ENCODE data around the gene AGFG1. TPM values are rescaled to one million over a fixed set of nuclear protein-coding genes. Genes with fewer than 3 reads are reported as not detected.

AGFG1 gene
- total RNA-seq, 1 experiment from 2014 or later: 109 TPM

DNA sequence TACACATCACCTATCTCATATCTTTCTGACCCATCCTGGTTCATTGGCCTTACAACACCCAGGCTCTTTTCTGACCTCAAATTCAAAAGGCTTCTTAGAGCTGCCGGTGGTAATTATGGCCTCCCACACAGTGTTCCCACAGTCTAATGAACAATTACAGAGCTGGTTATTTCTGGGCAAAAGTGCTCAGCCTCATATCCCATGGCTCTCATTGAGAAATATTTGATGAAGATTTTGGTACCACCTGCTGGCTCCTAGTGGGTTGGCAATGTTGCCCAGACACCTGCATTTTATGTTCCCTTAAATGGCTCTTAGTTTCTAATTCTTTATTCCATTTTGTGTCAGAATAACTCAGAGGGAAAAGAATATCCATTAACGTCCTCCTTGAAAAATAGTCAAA, 106.7 kb downstream of the AGFG1 start:
- Histone ChIP-seq H3K23me2 (ENCODE audit: insufficient read length, low read depth, low read length, poor library complexity, severe bottlenecking) (no peaks in the 10 kb centered on the region), H3K79me1 (ENCODE audit: insufficient read depth, low read depth, low read length, poor library complexity, severe bottlenecking) (no peaks in the 10 kb centered on the region), H3T11ph (ENCODE audit: low read length) (no peak overlapping the region), H4K91ac (ENCODE audit: insufficient read length, low read depth, low read length) (no peak overlapping the region), H3K9ac (ENCODE audit: extremely low read depth, insufficient read length, low read length) (no peak overlapping the region), H3K18ac (ENCODE audit: insufficient read length, low read depth, low read length) (no peak overlapping the region), H3K23ac (ENCODE audit: insufficient read length, low read depth, low read length) (no peak overlapping the region), H4K20me1 (ENCODE audit: control insufficient read depth, insufficient read depth, insufficient read length) (no peaks in the 10 kb centered on the region), H3K79me2 (ENCODE audit: insufficient read depth, low read length) (no peaks in the 10 kb centered on the region), H3K4me2 (ENCODE audit: insufficient read depth, insufficient read length, low read length) (no peak overlapping the region), H3K27ac (ENCODE audit: insufficient read length, low read depth, low read length) (no peak overlapping the region), H2AK5ac (ENCODE audit: insufficient read length, low read length) (no peak overlapping the region), H3K4me1 (ENCODE audit: insufficient read depth, low read length) (no peaks in the 10 kb centered on the region), H4K8ac (replicated peaks; ENCODE audit: insufficient read length, low read depth, low read length) (no peak overlapping the region), H3K9me3 (ENCODE audit: control insufficient read depth, low read depth, low read length) (peaks cover 4% of the 10 kb centered on the region), H2BK120ac (ENCODE audit: low read depth, low read length, poor library complexity, severe bottlenecking) (no peak overlapping the region), H3K4ac (ENCODE audit: low read depth, low read length) (no peak overlapping the region), H3K56ac (ENCODE audit: insufficient read length, low read depth, low read length) (no peak overlapping the region), H2BK5ac (ENCODE audit: insufficient read length, low read length) (no peak overlapping the region), H2BK12ac (ENCODE audit: insufficient read length, low read depth, low read length) (no peak overlapping the region), H2BK20ac (ENCODE audit: low read depth, low read length, poor library complexity, severe bottlenecking) (peak overlapping the region; percentile 34), H2BK15ac (ENCODE audit: low read depth, low read length) (no peak overlapping the region), H4K5ac (ENCODE audit: insufficient read length, low read depth, low read length) (no peak overlapping the region), H3K14ac (ENCODE audit: insufficient read depth, low read length) (no peak overlapping the region), H2AFZ (ENCODE audit: low read length) (no peak overlapping the region), H3K27me3 (ENCODE audit: insufficient read depth, low read length) (no peaks in the 10 kb centered on the region)
- Mint-ChIP-seq H3K27ac (no peak overlapping the region), H3K9me3 (peaks cover 15 to 17% of the 10 kb centered on the region in 2 experiments), H3K27me3 (ENCODE audit: low read depth) (no peaks in the 10 kb centered on the region), H3K4me1 (peaks cover 6 to 7% of the 10 kb centered on the region in 2 experiments), H3K4me3 (no peak overlapping the region), H3K36me3 (ENCODE audit: insufficient read depth in 1 of 3, low read depth in 3 of 3) (peaks cover 5 to 12% (median 7%) of the 10 kb centered on the region in 3 experiments; a peak in 5 of 7 replicates)
- no CpG with 5 or more reads among the region's 2 CpGs for WGBS (ENCODE audit: extremely low coverage, insufficient read length, low lambda C conversion rate)
- no peak for TF ChIP-seq CTCF (conservative IDR thresholded peaks at IDR 0.05)
- no peak for DNase-seq

Data from H9 (cell line).